H1 (cell line): ENCODE measurements around the gene HNRNPDL. TPM values are rescaled to one million over a fixed set of nuclear protein-coding genes. Genes with fewer than 3 reads are reported as not detected.

Experiments
- CTCF ChIA-PET: fragments of 300-600 bp; sonication (Branson Sonifier 250); formaldehyde crosslinking; loops from one replicate; lab custom pipeline; 2021; ENCODE audit not compliant: partially characterized antibody; lab: Charles Lee
- POLR2A ChIA-PET: fragments of 300-600 bp; sonication (Branson Sonifier 250); formaldehyde crosslinking; loops from one replicate; lab custom pipeline; 2021; ENCODE audit warnings: inconsistent platforms; ENCODE audit not compliant: partially characterized antibody; lab: Charles Lee
- DNase-seq, 2 experiments: peaks; one replicate each; pipeline versions ENCODE4 v3.0.0 to v3.0.0-alpha.2; 2010 to 2022; ENCODE audit warnings: low spot score in 2 of 2, low read depth in 1 of 2, mixed read lengths in 1 of 2
- FAIRE-seq: peaks from 2 replicates; lab custom pipeline; 2011; peaks lifted over from hg19 to GRCh38; lab: Jason Lieb, UNC
- H2AFZ ChIP-seq: 2 replicates; pipeline ENCODE4 v1.8.1; 2012; ENCODE audit warnings: low read length, inconsistent platforms
- H2AK5ac ChIP-seq: 2 replicates; pipeline ENCODE4 v1.6.1; 2013; ENCODE audit warnings: low read depth, low read length
- H2BK120ac ChIP-seq: replicated peaks from 2 replicates; pipeline ENCODE3; 2013; ENCODE audit warnings: low read depth, low read length, inconsistent platforms
- H2BK12ac ChIP-seq: 2 replicates; pipeline ENCODE4 v1.6.1; 2013; ENCODE audit warnings: low read depth, low read length
- H2BK15ac ChIP-seq: 2 replicates; pipeline ENCODE4 v1.6.1; 2013; ENCODE audit warnings: low read length
- H2BK20ac ChIP-seq: 2 replicates; pipeline ENCODE4 v1.6.1; 2013; ENCODE audit warnings: low read length
- H2BK5ac ChIP-seq: 2 replicates; pipeline ENCODE4 v1.6.1; 2013; ENCODE audit warnings: low read depth, low read length
- H3K14ac ChIP-seq: 2 replicates; pipeline ENCODE4 v1.6.1; 2013; ENCODE audit warnings: inconsistent platforms; ENCODE audit not compliant: insufficient read length
- H3K18ac ChIP-seq: 2 replicates; pipeline ENCODE4 v1.6.1; 2013; ENCODE audit warnings: low read length; ENCODE audit errors: extremely low read depth
- H3K23ac ChIP-seq: 2 replicates; pipeline ENCODE4 v1.6.1; 2013; ENCODE audit warnings: inconsistent platforms; ENCODE audit not compliant: insufficient read length
- H3K23me2 ChIP-seq: 2 replicates; pipeline ENCODE4 v1.6.1; 2013; ENCODE audit warnings: low read depth, low read length
- H3K27ac ChIP-seq: 2 replicates; pipeline ENCODE4 v1.6.1; 2011; ENCODE audit warnings: low read depth, low read length, inconsistent platforms
- H3K27me3 ChIP-seq, 4 experiments: replicated peaks in 1 of 4; 1 replicate in 1 of 4; 2 replicates in 3 of 4; pipeline versions ENCODE4 v1.6.1 to v1.8.1; 2011 to 2013; ENCODE audit warnings: low read length in 3 of 4, mild to moderate bottlenecking in 3 of 4, inconsistent platforms in 2 of 4, mixed read lengths in 2 of 4, moderate library complexity in 1 of 4; ENCODE audit not compliant: control insufficient read depth in 3 of 4, insufficient read depth in 3 of 4; ENCODE audit errors: extremely low read depth in 1 of 4
- H3K36me3 ChIP-seq, 4 experiments: 2 replicates each; pipeline versions ENCODE4 v1.6.1 to v1.8.1; 2011 to 2013; ENCODE audit warnings: mild to moderate bottlenecking in 4 of 4, low read length in 3 of 4, moderate library complexity in 2 of 4, control low read depth in 1 of 4, inconsistent platforms in 1 of 4; ENCODE audit not compliant: insufficient read depth in 4 of 4, control insufficient read depth in 2 of 4
- H3K4ac ChIP-seq: replicated peaks from 2 replicates; pipeline ENCODE3; 2013; ENCODE audit warnings: low read length, low read depth, mixed read lengths, inconsistent platforms; ENCODE audit not compliant: insufficient read length
- H3K4me1 ChIP-seq, 4 experiments: replicated peaks in 1 of 4; 1 replicate in 1 of 4; 2 replicates in 3 of 4; pipeline versions ENCODE4 v1.6.1 to v1.8.1; 2011 to 2013; ENCODE audit warnings: low read length in 3 of 4, inconsistent platforms in 2 of 4, mixed read lengths in 1 of 4; ENCODE audit not compliant: insufficient read depth in 4 of 4, control insufficient read depth in 3 of 4
- H3K4me2 ChIP-seq, 2 experiments: 2 replicates each; pipeline versions ENCODE4 v1.6.1 to v1.8.1; 2011 to 2013; ENCODE audit warnings: low read depth in 2 of 2, low read length in 2 of 2, control low read depth in 1 of 2, inconsistent platforms in 1 of 2, mild to moderate bottlenecking in 1 of 2; ENCODE audit not compliant: insufficient read depth in 1 of 2
- H3K4me3 ChIP-seq, 4 experiments: fragments of 200-600, 300-600 bp in 1 of 4; sonication (generic), shearing (Covaris generic), sonication (Bioruptor Twin) in 1 of 4; 2 replicates each; pipeline versions ENCODE4 v1.5.1 to v1.8.1; 2011 to 2016; ENCODE audit warnings: low read length in 4 of 4, low read depth in 3 of 4, control low read depth in 2 of 4, inconsistent platforms in 2 of 4, mild to moderate bottlenecking in 2 of 4, mixed read lengths in 1 of 4, moderate library complexity in 1 of 4; ENCODE audit not compliant: insufficient read depth in 2 of 4; ENCODE audit errors: extremely low read depth in 1 of 4
- H3K56ac ChIP-seq: replicated peaks from 2 replicates; pipeline ENCODE3; 2013; ENCODE audit warnings: low read depth, mild to moderate bottlenecking, mixed read lengths, low read length, inconsistent platforms; ENCODE audit not compliant: insufficient read length
- H3K79me1 ChIP-seq: 2 replicates; pipeline ENCODE4 v1.6.1; 2013; ENCODE audit warnings: low read depth, low read length, control low read depth
- H3K79me2 ChIP-seq, 2 experiments: 2 replicates each; pipeline versions ENCODE4 v1.6.1 to v1.8.1; 2012 to 2013; ENCODE audit warnings: low read length in 2 of 2, mild to moderate bottlenecking in 2 of 2, inconsistent platforms in 1 of 2; ENCODE audit not compliant: insufficient read depth in 2 of 2, control insufficient read depth in 1 of 2
- H3K9ac ChIP-seq, 4 experiments: replicated peaks in 1 of 4; 1 replicate in 1 of 4; 2 replicates in 3 of 4; pipeline versions ENCODE4 v1.6.1 to v1.8.1; 2011 to 2013; ENCODE audit warnings: low read depth in 3 of 4, low read length in 3 of 4, control low read depth in 2 of 4, mild to moderate bottlenecking in 2 of 4, moderate library complexity in 2 of 4, inconsistent platforms in 1 of 4; ENCODE audit errors: extremely low read depth in 1 of 4
- H3K9me3 ChIP-seq, 2 experiments: 2 replicates each; pipeline versions ENCODE4 v1.6.1 to v1.8.1; 2012 to 2013; ENCODE audit warnings: mild to moderate bottlenecking in 2 of 2, moderate library complexity in 2 of 2, control low read depth in 1 of 2, inconsistent platforms in 1 of 2, low read depth in 1 of 2, low read length in 1 of 2, mixed read lengths in 1 of 2; ENCODE audit not compliant: insufficient read depth in 2 of 2
- H4K20me1 ChIP-seq, 2 experiments: replicated peaks in 1 of 2; 2 replicates each; pipeline versions ENCODE3 to v1.8.1; 2011 to 2013; ENCODE audit warnings: inconsistent platforms in 2 of 2, low read length in 2 of 2, mild to moderate bottlenecking in 1 of 2; ENCODE audit not compliant: insufficient read depth in 2 of 2, control insufficient read depth in 1 of 2
- H4K5ac ChIP-seq: 2 replicates; pipeline ENCODE4 v1.6.1; 2013; ENCODE audit warnings: low read length, low read depth, mixed read lengths, inconsistent platforms; ENCODE audit not compliant: insufficient read length
- H4K8ac ChIP-seq: 2 replicates; pipeline ENCODE4 v1.8.0; 2013; ENCODE audit warnings: mild to moderate bottlenecking, moderate library complexity, low read length, inconsistent platforms; ENCODE audit not compliant: insufficient read depth; ENCODE audit errors: extremely low read depth
- H4K91ac ChIP-seq: replicated peaks from 2 replicates; pipeline ENCODE3; 2013; ENCODE audit warnings: low read length, mixed read lengths, inconsistent platforms; ENCODE audit not compliant: insufficient read length
- ATF2 ChIP-seq: IDR thresholded peaks from 2 replicates; pipeline ENCODE4 v1.6.1; 2012; ENCODE audit warnings: low read length, inconsistent platforms
- BACH1 ChIP-seq: IDR thresholded peaks from 2 replicates; pipeline ENCODE4 v1.6.1; 2012; ENCODE audit warnings: low read length, improper control_type of control experiment
- CHD1 ChIP-seq: IDR thresholded peaks from 2 replicates; pipeline ENCODE4 v1.6.1; 2012; ENCODE audit warnings: low read depth, low read length, improper control_type of control experiment
- CHD2 ChIP-seq: IDR thresholded peaks from 2 replicates; pipeline ENCODE4 v1.6.1; 2012; ENCODE audit warnings: low read length, improper control_type of control experiment
- CTBP2 ChIP-seq: IDR thresholded peaks from 2 replicates; pipeline ENCODE4 v1.7.0; 2011; ENCODE audit warnings: borderline replicate concordance, mild to moderate bottlenecking, moderate library complexity, mixed read lengths, low read length; ENCODE audit not compliant: insufficient read depth, insufficient read length
- EP300 ChIP-seq, 2 experiments: IDR thresholded peaks; 1 replicate in 1 of 2; 2 replicates in 1 of 2; pipeline ENCODE4 v1.6.1; 2011 to 2012; ENCODE audit warnings: low read depth in 2 of 2, low read length in 2 of 2, mild to moderate bottlenecking in 2 of 2, borderline replicate concordance in 1 of 2, inconsistent platforms in 1 of 2, moderate library complexity in 1 of 2
- NANOG ChIP-seq: IDR thresholded peaks from 2 replicates; pipeline ENCODE4 v1.6.1; 2011; ENCODE audit warnings: low read length, low read depth, mild to moderate bottlenecking, inconsistent platforms; ENCODE audit not compliant: insufficient read depth, poor library complexity, severe bottlenecking
- RAD21 ChIP-seq, 2 experiments: IDR thresholded peaks in 1 of 2; conservative IDR thresholded peaks in 1 of 2; 2 replicates each; pipeline ENCODE4 v1.6.1; 2011; ENCODE audit warnings: low read depth in 2 of 2, low read length in 2 of 2, improper control_type of control experiment in 1 of 2, inconsistent platforms in 1 of 2, mild to moderate bottlenecking in 1 of 2, moderate library complexity in 1 of 2
- RBBP5 ChIP-seq: IDR thresholded peaks from 2 replicates; pipeline ENCODE4 v1.7.1; 2012; ENCODE audit warnings: low read depth, mild to moderate bottlenecking, inconsistent platforms, low read length, moderate library complexity, borderline replicate concordance
- SRF ChIP-seq: IDR thresholded peaks from 2 replicates; pipeline ENCODE4 v1.6.1; 2011; ENCODE audit warnings: mild to moderate bottlenecking, low read depth, low read length, moderate library complexity
- TAF1 ChIP-seq: IDR thresholded peaks from 2 replicates; pipeline ENCODE4 v1.6.1; 2011; ENCODE audit warnings: mild to moderate bottlenecking, low read depth, low read length
- TCF12 ChIP-seq: IDR thresholded peaks from 2 replicates; pipeline ENCODE4 v1.6.1; 2011; ENCODE audit warnings: low read depth, mild to moderate bottlenecking, low read length
- WGBS, 2 experiments: shearing (Covaris generic) in 1 of 2; methylation state at CpG; one replicate each; pipeline versions ENCODE4 v1.1.6 to v1.1.7; 2013 to 2015; ENCODE audit warnings: low lambda C conversion rate in 2 of 2, mixed read lengths in 2 of 2, inconsistent platforms in 1 of 2, low coverage in 1 of 2, missing lambda C conversion rate in 1 of 2; ENCODE audit not compliant: insufficient replicate concordance in 2 of 2, insufficient coverage in 1 of 2, insufficient read length in 1 of 2; ENCODE audit errors: extremely low coverage in 1 of 2, missing lambda C conversion rate in 1 of 2; 5-methylcytosine and 5-hydroxymethylcytosine counted together
- polyA plus RNA-seq, 7 experiments: library from polyadenylated mRNA; depleted of rRNA in 3 of 7; stranded (reverse) in 5 of 7; unstranded in 2 of 7; fragments of >200 nt in 5 of 7; fragments of 200-250 nt in 2 of 7; gene quantifications; 1 replicate in 5 of 7; 2 replicates in 1 of 7; 4 replicates in 1 of 7; pipeline versions ENCODE4 v1.2.1 to v1.2.3, GENCODE V29; 2011 to 2013; ENCODE audit warnings: missing spikeins in 2 of 7, mixed read lengths in 2 of 7
- total RNA-seq: library from RNA; stranded (reverse); fragmentation: NEBNext Ultra II Directional; extraction: Animal tissue kit (Norgen Biotek cat#: 25700); gene quantifications from 2 replicates; pipeline ENCODE4 v1.2.1, GENCODE V29; 2021

HNRNPDL gene
- total and polyA plus RNA-seq, 2 of the 8 experiments (the other 6 are each of a cell fraction or from before 2014, with no cell fraction given) = 197 to 411 TPM

DNA sequence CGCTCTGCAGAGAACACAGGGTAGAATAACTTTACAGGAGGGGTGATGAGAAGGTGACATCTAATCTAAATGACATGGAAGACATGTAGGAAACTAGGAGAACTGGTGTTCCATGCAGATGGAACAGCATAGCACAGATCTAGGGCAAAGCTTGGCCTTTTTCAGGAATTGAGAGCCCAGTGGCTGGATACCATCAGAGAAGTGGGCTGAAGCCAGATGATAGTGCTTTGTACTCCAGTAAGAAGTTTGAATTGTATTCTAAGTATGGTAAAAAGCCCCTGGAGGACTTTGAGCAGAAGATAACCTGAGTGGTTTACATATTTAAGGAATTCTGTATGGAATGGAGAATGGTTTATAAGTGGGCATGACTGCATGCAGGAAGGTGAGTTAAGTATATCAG, 33.0 kb upstream of the HNRNPDL start:
- 95% methylated on average over 1 of the region's 1 CpG; no CpG with 5 or more reads in 1 of the 2 experiments for WGBS, 2 experiments
- Histone ChIP-seq H3K4me1 (no peaks in the 10 kb centered on the region), H3K4me2 (no peak overlapping the region), H3K23ac (no peak overlapping the region), H2BK5ac (no peak overlapping the region), H3K27me3 (no peaks in the 10 kb centered on the region), H4K20me1 (peaks cover 0 to 2% of the 10 kb centered on the region in 2 experiments), H3K23me2 (no peaks in the 10 kb centered on the region), H2BK15ac (no peak overlapping the region), H3K36me3 (peaks cover 13 to 44% (median 32%) of the 10 kb centered on the region in 4 experiments; a peak in 7 of 8 replicates), H4K5ac (no peak overlapping the region), H3K4ac (no peak overlapping the region), H3K56ac (no peak overlapping the region), H4K91ac (no peak overlapping the region), H4K8ac (no peak overlapping the region), H3K79me1 (no peaks in the 10 kb centered on the region), H3K9ac (no peak overlapping the region), H2BK12ac (no peak overlapping the region), H3K4me3 (no peak overlapping the region), H3K18ac (no peak overlapping the region), H3K14ac (no peak overlapping the region), H3K27ac (no peak overlapping the region), H3K9me3 (peaks cover 4 to 5% of the 10 kb centered on the region in 2 experiments; a peak in 2 of 4 replicates), H2AK5ac (no peak overlapping the region), H3K79me2 (no peaks in the 10 kb centered on the region), H2BK120ac (no peak overlapping the region), H2AFZ (no peak overlapping the region), H2BK20ac (no peak overlapping the region)
- no peak for FAIRE-seq
- CTCF ChIA-PET = interaction anchor here (0.8 to 13.4 kb wide), 7 partner anchors 12 to 278 kb away, joined by 3 to 160 read pairs (median 4); no protein-coding TSS in a partner anchor
- POLR2A ChIA-PET = no interaction called here
- DNase-seq = no peak
- TF ChIP-seq TCF12 (no peak), RBBP5 (no peak), BACH1 (no peak), TAF1 (no peak), CHD1 (no peak), CHD2 (no peak), SRF (no peak), CTBP2 (no peak), EP300 (IDR thresholded peaks at IDR 0.05; ENCODE audit: borderline replicate concordance in 1 of 2, low read depth in 2 of 2, low read length in 2 of 2) (no peak), NANOG (no peak), ATF2 (no peak), RAD21 (IDR thresholded peaks at IDR 0.05 in 1 of 2, conservative IDR thresholded peaks at IDR 0.05 in 1 of 2; ENCODE audit: low read depth in 2 of 2, low read length in 2 of 2) (no peak)
